Measurements from ENCODE around the gene PCDHA4.
"Not testable (repeated sequence)": the region's sequence is repeated elsewhere in the genome, so short reads cannot be mapped to it uniquely, and the experiment has no call there.

PCDHA4 gene

DNA sequence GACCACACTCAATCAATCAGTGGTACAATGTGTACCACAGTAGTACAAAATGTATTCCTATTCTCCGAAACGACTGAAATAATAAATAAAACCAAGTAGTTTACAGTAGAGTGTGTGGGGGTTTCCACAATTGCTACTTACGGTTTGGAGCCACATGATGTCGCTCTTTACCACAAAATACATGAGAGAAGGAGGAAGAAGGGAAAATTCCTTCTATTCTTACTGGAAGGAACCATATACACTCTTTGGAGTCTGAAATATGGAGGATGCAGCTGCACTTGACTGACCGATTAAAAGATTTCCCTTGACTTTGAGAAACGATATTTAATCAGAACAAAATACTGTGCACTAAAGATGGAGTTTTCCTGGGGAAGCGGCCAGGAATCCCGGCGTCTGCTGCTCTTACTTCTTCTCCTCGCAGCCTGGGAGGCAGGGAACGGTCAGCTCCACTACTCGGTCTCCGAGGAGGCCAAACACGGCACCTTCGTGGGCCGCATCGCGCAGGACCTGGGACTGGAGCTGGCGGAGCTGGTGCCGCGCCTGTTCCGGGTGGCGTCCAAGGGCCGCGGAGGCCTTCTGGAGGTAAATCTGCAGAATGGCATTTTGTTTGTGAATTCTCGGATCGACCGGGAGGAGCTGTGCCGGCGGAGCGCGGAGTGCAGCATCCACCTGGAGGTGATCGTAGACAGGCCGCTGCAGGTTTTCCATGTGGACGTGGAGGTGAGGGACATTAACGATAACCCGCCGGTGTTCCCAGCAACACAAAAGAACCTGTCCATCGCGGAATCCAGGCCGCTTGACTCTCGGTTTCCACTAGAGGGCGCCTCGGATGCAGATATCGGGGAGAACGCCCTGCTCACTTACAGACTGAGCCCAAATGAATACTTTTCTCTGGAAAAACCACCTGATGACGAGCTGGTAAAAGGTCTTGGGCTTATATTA, at the start of gene PCDHA4:
Gene PCDHA4, plus strand, starts transcription at position 235 of the 942 bp plus-strand sequence.
- no peak for DNase-seq

DNA sequence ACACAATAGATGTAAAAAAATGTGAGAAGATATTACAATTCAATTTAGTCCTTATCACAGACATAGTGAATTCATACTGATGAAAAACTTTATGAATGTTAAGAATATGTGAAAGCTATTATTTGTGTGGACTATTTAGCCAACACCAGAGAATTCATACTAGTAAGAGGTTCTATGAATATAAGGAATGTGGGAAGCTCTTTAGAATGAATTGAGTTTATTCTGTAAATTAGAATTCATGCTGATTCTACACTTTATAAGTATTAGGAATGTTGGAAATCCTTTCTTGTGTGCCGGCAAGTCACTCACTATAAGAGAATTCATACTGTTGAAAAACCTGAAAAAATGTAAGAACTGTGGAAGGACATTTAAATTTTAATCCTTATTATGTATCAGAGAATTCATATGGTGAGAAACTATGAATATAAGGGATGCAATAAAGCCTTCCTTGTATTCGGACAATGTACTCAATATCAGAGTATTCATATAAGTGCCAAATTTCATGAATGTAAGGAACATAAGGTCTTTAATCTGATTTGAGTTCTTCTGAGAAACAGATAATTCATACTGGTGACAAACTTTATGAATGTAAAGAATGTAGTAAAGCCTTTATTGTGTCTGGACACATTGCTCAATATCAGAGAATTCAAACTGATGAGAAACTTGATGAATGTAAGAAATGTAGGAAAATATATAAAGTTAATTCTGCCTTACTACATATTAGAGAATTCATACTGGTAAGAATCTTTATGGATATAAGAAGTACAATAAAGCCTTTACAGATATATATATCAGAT, 42.5 kb upstream of the PCDHA4 start:
- DNase-seq: no peak

DNA sequence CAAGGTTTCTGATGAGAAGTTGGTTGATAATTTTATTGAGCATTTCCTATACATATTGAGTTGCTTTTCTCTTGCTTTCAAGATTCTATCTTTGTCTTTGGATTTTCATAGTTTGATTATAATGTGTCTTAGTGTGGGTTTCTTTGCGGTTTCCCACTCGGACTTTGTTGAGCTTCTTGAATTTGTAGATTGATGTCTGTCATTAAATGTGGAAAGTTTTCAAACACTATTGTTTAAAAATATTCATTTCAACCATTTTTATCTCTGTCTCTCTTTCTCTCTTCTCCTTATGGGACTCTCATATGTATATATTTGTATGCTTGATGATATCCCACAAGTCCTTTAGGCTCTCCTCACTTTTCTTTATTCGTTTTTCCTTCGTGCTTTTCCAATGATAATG, 39.4 kb upstream of the PCDHA4 start:
- DNase-seq: no peak

DNA sequence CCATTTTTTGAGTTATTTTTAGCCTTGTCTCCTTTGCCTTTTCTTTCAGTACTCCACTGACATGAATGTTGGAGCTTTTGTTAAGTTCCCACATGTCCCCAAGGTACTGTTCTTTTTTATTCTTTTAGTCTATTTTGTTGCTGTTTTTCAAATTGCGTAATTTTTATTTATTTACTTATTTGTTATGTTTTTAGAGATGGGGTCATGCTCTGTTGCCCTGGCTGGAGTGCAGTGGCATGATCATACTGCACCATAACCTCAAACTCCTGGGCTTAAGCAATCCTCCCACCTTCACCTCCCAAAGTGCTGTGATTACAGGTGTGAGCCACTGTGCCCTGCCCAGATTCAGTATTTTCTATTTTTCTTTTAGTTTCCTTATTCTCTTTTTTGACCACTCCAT, 26.4 kb upstream of the PCDHA4 start:
- DNase-seq: no peak

DNA sequence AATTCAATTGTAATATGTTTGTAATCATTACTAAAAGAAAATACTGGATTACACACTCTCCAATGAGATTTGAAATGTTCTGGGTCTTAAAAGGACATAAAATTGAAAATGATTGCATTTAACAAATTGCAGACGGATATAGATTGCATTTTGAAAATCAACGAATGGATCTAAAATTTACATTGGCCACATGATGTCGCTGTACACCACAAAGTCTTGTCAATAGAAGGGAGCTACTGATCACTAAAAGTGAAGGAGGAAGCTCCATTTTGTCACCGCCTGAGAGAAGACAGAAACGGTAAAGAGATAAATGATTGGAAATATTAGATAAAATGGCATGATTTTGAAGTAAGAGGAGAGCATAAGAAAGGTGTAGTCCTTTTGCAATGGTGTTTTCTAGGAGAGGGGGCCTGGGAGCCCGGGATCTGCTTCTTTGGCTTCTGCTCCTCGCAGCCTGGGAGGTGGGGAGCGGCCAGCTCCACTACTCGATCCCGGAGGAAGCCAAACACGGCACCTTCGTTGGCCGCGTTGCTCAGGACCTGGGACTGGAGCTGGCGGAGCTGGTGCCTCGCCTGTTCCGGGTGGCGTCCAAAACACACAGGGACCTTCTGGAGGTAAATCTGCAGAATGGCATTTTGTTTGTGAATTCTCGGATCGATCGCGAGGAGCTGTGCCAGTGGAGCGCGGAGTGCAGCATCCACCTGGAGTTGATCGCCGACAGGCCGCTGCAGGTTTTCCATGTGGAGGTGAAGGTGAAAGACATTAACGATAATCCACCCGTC, 20.8 kb upstream of the PCDHA4 start, which contains the start of gene PCDHA1:
Gene PCDHA1, plus strand, starts transcription at position 236 of the 782 bp plus-strand sequence.
- peak in 1 of 2 experiments; percentile 61 for DNase-seq

DNA sequence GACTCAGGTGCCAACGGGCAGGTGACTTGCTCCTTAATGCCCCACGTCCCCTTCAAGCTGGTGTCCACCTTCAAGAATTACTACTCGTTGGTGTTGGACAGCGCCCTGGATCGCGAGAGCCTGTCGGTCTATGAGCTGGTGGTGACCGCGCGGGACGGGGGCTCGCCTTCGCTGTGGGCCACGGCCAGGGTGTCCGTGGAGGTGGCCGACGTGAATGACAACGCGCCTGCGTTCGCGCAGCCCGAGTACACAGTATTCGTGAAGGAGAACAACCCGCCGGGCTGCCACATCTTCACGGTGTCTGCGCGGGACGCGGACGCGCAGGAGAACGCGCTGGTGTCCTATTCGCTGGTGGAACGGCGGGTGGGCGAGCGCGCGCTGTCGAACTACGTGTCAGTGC, 19.4 kb upstream of the PCDHA4 start:
- not testable (repeated sequence) for DNase-seq

DNA sequence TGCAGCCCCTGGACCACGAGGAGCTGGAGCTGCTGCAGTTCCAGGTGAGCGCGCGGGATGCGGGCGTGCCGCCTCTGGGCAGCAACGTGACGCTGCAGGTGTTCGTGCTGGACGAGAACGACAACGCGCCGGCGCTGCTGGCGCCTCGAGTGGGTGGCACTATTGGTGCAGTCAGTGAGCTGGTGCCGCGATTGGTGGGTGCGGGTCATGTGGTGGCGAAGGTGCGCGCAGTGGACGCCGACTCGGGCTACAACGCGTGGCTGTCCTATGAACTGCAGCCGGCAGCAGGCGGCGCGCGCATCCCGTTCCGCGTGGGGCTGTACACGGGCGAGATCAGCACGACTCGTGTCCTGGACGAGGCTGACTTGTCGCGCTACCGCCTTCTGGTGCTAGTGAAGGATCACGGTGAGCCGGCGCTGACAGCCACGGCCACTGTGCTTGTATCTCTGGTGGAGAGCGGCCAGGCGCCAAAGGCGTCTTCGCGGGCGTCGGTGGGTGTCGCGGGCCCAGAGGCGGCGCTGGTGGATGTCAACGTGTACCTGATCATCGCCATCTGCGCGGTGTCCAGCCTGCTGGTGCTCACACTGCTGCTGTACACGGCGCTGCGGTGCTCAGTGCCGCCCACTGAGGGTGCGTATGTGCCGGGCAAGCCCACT, 18.9 kb upstream of the PCDHA4 start:
- DNase-seq: not testable (repeated sequence)

DNA sequence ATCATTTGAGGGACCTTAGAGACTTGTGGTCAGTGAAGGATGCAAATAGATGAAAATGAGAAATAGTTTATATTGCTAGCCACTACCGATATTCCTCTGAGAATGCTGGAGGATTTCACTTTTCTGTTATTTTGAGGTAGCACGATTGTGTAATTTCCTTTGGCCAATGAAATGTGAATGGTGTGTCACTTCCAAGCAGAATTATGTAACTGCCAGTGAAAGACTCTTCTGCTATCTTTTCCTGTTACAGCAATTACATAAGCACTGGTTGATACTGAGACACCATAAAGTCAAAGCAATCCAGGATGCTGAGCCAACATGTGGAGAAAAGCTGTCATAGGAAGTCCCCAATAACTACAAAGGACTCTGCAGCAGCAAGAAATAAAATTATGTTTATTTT, 15.8 kb upstream of the PCDHA4 start:
- no peak for DNase-seq

DNA sequence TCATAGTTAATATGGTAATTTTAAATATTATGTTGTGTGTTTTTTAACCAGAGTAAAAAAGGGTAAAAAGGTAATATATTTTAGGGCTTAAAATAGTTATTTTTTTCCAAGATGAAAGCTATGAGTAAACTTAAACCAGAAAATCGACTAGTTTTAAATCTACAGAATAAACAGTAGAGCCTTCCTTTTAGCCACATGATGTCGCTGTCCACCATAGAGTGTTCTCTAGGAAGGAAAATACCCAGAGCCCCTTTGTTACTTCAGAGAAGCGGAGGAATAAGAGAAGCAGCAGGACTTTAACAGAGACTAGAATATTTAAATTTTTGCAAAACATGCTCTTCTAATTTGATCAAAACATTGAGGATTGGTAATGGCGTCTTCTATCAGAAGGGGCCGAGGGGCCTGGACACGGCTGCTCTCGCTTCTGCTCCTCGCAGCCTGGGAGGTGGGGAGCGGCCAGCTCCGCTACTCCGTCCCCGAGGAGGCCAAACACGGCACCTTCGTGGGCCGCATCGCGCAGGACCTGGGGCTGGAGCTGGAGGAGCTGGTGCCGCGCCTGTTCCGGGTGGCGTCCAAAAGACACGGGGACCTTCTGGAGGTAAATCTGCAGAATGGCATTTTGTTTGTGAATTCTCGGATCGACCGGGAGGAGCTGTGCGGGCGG, 12.1 kb upstream of the PCDHA4 start, which contains the start of gene PCDHA2:
Gene PCDHA2, plus strand, starts transcription at position 258 of the 664 bp plus-strand sequence.
- peak; percentile 30 to 78 for DNase-seq

DNA sequence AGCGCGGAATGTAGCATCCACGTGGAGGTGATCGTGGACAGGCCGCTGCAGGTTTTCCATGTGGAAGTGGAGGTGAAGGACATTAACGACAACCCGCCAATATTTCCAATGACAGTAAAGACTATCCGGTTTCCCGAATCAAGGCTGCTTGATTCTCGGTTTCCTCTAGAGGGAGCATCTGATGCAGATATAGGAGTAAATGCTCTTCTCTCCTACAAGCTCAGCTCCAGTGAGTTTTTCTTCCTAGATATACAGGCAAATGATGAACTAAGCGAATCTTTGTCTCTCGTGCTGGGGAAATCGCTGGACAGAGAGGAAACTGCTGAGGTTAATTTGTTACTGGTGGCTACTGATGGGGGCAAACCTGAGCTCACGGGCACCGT, 11.6 kb upstream of the PCDHA4 start:
- DNase-seq: peak; percentile 43 to 55

DNA sequence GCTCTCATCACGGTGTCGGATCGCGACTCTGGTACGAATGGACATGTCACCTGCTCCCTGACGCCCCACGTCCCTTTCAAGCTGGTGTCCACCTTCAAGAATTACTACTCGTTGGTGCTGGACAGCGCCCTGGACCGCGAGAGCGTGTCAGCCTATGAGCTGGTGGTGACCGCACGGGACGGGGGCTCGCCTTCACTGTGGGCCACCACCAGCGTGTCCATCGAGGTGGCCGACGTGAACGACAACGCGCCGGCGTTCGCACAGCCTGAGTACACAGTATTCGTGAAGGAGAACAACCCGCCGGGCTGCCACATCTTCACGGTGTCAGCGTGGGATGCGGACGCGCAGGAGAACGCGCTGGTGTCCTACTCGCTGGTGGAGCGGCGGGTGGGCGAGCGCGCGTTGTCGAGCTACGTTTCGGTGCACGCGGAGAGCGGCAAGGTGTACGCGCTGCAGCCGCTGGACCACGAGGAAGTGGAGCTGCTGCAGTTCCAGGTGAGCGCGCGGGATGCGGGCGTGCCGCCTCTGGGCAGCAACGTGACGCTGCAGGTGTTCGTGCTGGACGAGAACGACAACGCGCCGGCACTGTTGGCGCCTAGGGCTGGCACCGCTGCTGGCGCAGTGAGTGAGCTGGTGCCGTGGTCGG, 10.7 kb upstream of the PCDHA4 start:
- not testable (repeated sequence) for DNase-seq

DNA sequence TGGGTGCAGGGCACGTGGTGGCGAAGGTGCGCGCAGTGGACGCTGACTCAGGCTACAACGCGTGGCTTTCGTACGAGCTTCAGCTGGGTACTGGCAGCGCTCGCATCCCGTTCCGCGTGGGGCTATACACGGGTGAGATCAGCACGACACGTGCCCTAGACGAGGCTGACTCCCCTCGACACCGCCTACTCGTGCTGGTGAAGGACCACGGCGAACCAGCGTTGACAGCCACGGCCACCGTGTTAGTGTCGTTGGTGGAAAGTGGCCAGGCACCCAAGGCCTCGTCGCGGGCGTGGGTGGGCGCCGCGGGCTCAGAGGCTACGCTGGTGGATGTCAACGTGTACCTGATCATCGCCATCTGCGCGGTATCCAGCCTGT, 10.2 kb upstream of the PCDHA4 start:
- DNase-seq: no peak

DNA sequence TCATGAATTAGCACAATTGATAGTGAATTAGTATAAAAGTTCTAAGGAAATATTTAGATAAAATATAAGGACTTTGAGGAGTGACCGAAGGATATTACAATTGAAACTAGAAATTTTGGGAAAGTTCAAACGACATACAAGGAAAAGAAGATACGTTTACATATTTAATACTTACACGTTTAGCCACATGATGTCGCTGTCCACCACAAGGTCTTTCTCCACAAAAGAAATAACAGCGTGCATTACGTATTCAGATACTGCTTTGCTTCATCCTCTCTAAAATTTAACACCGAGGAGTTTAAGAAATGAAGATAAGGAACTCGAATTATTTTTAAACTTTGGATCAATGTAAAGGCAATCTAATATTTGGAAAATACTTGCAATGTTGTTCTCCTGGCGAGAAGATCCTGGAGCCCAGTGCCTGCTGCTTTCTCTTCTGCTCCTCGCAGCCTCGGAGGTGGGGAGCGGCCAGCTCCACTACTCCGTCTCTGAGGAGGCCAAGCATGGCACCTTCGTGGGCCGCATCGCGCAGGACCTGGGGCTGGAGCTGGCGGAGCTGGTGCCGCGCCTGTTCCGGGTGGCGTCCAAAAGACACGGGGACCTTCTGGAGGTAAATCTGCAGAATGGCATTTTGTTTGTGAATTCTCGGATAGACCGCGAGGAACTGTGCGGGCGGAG, 5.9 kb upstream of the PCDHA4 start, which contains the start of gene PCDHA3:
Gene PCDHA3, plus strand, starts transcription at position 242 of the 678 bp plus-strand sequence.
- no peak for DNase-seq

DNA sequence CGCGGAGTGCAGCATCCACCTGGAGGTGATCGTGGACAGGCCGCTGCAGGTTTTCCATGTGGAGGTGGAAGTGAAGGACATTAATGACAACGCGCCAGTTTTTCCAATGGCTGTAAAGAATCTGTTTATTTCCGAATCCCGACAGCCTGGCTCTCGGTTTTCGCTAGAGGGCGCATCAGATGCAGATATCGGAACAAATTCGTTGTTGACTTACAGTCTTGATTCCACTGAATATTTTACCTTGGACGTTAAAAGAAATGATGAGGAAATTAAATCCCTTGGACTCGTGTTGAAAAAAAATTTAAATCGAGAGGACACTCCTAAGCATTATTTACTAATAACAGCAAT, 5.4 kb upstream of the PCDHA4 start:
- no peak for DNase-seq

DNA sequence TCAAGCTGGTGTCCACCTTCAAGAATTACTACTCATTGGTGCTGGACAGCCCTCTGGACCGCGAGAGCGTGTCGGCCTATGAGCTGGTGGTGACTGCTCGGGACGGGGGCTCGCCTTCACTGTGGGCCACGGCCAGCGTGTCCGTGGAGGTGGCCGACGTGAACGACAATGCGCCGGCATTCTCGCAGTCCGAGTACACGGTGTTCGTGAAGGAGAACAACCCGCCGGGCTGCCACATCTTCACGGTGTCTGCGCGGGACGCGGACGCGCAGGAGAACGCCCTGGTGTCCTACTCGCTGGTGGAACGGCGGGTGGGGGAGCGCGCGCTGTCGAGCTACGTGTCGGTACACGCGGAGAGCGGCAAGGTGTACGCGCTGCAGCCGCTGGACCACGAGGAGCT, 4.5 kb upstream of the PCDHA4 start:
- DNase-seq: not testable (repeated sequence)

DNA sequence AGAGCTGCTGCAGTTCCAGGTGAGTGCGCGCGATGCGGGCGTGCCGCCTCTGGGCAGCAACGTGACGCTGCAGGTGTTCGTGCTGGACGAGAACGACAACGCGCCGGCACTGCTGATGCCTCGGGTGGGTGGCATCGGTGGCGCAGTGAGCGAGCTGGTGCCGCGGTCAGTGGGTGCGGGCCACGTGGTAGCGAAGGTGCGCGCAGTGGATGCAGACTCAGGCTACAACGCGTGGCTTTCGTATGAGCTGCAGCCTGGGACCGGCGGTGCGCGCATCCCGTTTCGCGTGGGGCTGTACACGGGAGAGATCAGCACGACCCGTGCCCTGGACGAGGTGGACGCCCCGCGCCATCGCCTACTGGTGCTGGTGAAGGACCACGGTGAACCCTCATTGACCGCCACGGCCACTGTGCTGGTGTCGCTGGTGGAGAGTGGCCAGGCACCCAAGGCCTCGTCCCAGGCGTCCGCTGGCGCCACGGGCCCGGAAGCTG, 4.0 kb upstream of the PCDHA4 start:
- DNase-seq: no peak

DNA sequence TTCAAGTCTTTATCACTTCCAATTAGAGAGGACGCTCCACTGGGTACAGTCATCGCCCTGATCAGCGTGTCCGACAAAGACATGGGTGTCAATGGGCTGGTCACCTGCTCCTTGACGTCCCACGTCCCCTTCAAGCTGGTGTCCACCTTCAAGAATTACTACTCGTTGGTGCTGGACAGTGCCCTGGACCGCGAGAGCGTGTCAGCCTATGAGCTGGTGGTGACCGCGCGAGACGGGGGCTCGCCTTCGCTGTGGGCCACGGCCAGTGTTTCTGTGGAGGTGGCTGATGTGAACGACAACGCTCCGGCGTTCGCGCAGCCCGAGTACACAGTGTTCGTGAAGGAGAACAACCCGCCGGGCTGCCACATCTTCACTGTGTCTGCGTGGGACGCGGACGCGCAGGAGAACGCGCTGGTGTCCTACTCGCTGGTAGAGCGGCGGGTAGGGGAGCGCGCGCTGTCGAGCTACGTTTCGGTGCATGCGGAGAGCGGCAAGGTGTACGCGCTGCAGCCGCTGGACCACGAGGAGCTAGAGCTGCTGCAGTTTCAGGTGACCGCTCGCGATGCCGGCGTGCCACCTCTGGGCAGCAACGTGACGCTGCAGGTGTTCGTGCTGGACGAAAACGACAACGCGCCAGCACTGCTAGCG, 1.5 kb downstream of the PCDHA4 start:
- DNase-seq: not testable (repeated sequence)

DNA sequence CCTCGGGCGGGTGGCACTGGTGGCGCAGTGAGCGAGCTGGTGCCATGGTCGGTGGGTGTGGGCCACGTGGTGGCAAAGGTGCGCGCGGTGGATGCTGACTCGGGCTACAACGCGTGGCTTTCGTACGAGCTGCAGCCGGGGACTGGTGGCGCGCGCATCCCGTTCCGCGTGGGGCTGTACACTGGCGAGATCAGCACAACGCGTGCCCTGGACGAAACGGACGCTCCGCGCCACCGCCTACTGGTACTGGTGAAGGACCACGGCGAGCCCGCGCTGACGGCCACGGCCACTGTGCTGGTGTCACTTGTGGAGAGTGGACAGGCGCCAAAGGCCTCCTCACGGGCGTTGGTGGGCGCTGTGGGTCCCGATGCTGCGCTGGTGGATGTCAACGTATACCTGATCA, 2.0 kb downstream of the PCDHA4 start:
- DNase-seq: no peak

DNA sequence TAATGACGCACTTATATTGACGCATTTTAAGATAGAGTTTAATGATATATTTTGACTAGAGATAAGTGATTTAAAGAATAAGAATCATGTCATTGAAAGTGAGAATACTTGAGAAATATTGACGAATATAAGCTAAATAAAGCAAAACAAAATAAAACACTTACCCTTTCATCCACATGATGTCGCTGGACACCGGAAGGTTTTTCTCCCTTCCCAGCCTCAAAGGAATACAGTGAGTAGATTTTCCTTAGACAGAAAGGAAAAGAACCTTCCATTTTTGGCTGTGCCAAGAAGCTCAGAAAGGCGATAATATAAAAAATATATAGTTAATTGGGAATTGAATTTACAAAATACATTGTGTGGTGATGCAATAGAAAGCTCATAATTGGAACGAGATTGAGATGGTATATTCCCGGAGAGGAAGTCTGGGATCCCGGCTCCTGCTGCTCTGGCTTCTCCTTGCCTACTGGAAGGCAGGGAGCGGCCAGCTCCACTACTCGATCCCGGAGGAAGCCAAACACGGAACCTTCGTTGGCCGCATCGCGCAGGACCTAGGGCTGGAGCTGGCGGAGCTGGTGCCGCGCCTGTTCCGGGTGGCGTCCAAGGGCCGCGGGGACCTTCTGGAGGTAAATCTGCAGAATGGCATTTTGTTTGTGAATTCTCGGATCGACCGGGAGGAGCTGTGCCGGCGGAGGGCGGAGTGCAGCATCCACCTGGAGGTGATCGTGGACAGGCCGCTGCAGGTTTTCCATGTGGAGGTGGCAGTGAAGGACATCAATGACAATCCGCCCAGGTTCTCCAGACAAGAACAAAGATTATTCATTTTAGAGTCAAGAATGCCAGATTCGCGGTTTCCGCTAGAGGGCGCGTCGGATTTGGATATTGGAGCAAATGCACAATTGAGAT, 14.8 kb downstream of the PCDHA4 start, which contains the start of gene PCDHA5:
Gene PCDHA5, plus strand, starts transcription at position 239 of the 906 bp plus-strand sequence.
- no peak for DNase-seq

Measured in NCI-H446 (cell line).